CD14-positive monocyte (primary cell): ENCODE results near the gene CDK18. TPM values are rescaled to one million over a fixed set of nuclear protein-coding genes. Genes with fewer than 3 reads are reported as not detected.

Source experiments
- DNase-seq, 3 donors: peaks; one replicate each; pipeline ENCODE4 v3.0.0-alpha.2; 2011 to 2022
- H2AFZ ChIP-seq: 2 replicates; pipeline ENCODE4 v1.6.0; 2012; ENCODE audit warnings: mild to moderate bottlenecking, low read depth, low read length, inconsistent platforms; ENCODE audit not compliant: insufficient read depth, poor library complexity, severe bottlenecking
- H3K27ac ChIP-seq, 2 donors: 1 replicate in 1 of 2; 2 replicates in 1 of 2; pipeline ENCODE4 v1.5.1; 2012 to 2013; ENCODE audit warnings: low read length in 2 of 2, control low read depth in 1 of 2, inconsistent platforms in 1 of 2, low read depth in 1 of 2, mild to moderate bottlenecking in 1 of 2
- H3K27me3 ChIP-seq, 2 donors: one replicate each; pipeline versions ENCODE4 v1.6.0 to v1.6.1; 2011 to 2013; ENCODE audit warnings: low read length in 2 of 2; ENCODE audit not compliant: control insufficient read depth in 2 of 2, insufficient read depth in 2 of 2
- H3K36me3 ChIP-seq, 2 donors: replicated peaks in 1 of 2; 1 replicate in 1 of 2; 2 replicates in 1 of 2; pipeline versions ENCODE4 v1.5.1 to v1.6.1; 2012 to 2013; ENCODE audit warnings: low read length in 2 of 2, control low read depth in 1 of 2, inconsistent platforms in 1 of 2, mild to moderate bottlenecking in 1 of 2; ENCODE audit not compliant: insufficient read depth in 2 of 2, control insufficient read depth in 1 of 2
- H3K4me1 ChIP-seq, 2 donors: 1 replicate in 1 of 2; 2 replicates in 1 of 2; pipeline versions ENCODE4 v1.5.1 to v1.6.1; 2012 to 2013; ENCODE audit warnings: low read length in 2 of 2, control low read depth in 1 of 2, inconsistent platforms in 1 of 2, mild to moderate bottlenecking in 1 of 2, moderate library complexity in 1 of 2; ENCODE audit not compliant: insufficient read depth in 2 of 2, control insufficient read depth in 1 of 2
- H3K4me2 ChIP-seq: replicated peaks from 2 replicates; pipeline ENCODE3; 2012; ENCODE audit warnings: low read length, moderate library complexity, mild to moderate bottlenecking; ENCODE audit not compliant: poor library complexity, severe bottlenecking; ENCODE audit errors: extremely low read depth
- H3K4me3 ChIP-seq, 3 experiments: fragments of 200-600 bp in 1 of 3; sonication (generic) in 1 of 3; replicated peaks in 1 of 3; 1 replicate in 2 of 3; 2 replicates in 1 of 3; pipeline ENCODE4 v1.5.1; 2011 to 2013; ENCODE audit warnings: low read length in 3 of 3, mild to moderate bottlenecking in 3 of 3, control low read depth in 2 of 3, low read depth in 2 of 3, inconsistent platforms in 1 of 3, moderate library complexity in 1 of 3
- H3K79me2 ChIP-seq: 2 replicates; pipeline ENCODE4 v1.6.0; 2012; ENCODE audit warnings: mild to moderate bottlenecking, control low read depth, inconsistent platforms, low read length, moderate library complexity; ENCODE audit not compliant: insufficient read depth
- H3K9ac ChIP-seq: 2 replicates; pipeline ENCODE4 v1.6.0; 2017; ENCODE audit warnings: low read length, mild to moderate bottlenecking; ENCODE audit not compliant: insufficient read depth, poor library complexity, severe bottlenecking
- H3K9me3 ChIP-seq, 2 donors: replicated peaks in 1 of 2; 1 replicate in 1 of 2; 2 replicates in 1 of 2; pipeline versions ENCODE4 v1.5.1 to v1.6.1; 2012 to 2013; ENCODE audit warnings: low read length in 2 of 2, control low read depth in 1 of 2; ENCODE audit not compliant: control insufficient read depth in 1 of 2, insufficient read depth in 1 of 2
- H4K20me1 ChIP-seq: 2 replicates; pipeline ENCODE4 v1.6.0; 2012; ENCODE audit warnings: mild to moderate bottlenecking, low read length, control low read depth, moderate library complexity; ENCODE audit not compliant: insufficient read depth
- H3K27ac Mint-ChIP-seq, 7 donors: one replicate each; pipeline ENCODE4 v1.8.0; 2020; ENCODE audit warnings: mild to moderate bottlenecking in 7 of 7, mixed read lengths in 7 of 7, moderate library complexity in 6 of 7, inconsistent platforms in 2 of 7
- H3K27me3 Mint-ChIP-seq, 3 donors: one replicate each; pipeline ENCODE4 v1.8.0; 2021 to 2022; ENCODE audit warnings: low read depth in 3 of 3, mild to moderate bottlenecking in 3 of 3, mixed read lengths in 3 of 3, moderate library complexity in 3 of 3, inconsistent platforms in 1 of 3
- H3K36me3 Mint-ChIP-seq, 2 donors: one replicate each; pipeline ENCODE4 v1.8.0; 2020; ENCODE audit warnings: mixed read lengths in 2 of 2, inconsistent platforms in 1 of 2, mild to moderate bottlenecking in 1 of 2
- H3K4me1 Mint-ChIP-seq: one replicate; pipeline ENCODE4 v1.8.0; 2020; ENCODE audit warnings: mild to moderate bottlenecking, mixed read lengths
- H3K4me3 Mint-ChIP-seq, 2 donors: one replicate each; pipeline ENCODE4 v1.8.0; 2020; ENCODE audit warnings: mild to moderate bottlenecking in 2 of 2, mixed read lengths in 2 of 2, moderate library complexity in 1 of 2
- H3K9me3 Mint-ChIP-seq, 7 donors: one replicate each; pipeline ENCODE4 v1.8.0; 2020 to 2022; ENCODE audit warnings: mixed read lengths in 7 of 7, mild to moderate bottlenecking in 6 of 7, moderate library complexity in 6 of 7, inconsistent platforms in 2 of 7
- CTCF ChIP-seq: fragments of 200-600 bp; IDR thresholded peaks from one replicate; pipeline ENCODE4 v1.8.0; 2022; ENCODE audit warnings: antibody characterized with exemption, mild to moderate bottlenecking
- WGBS: methylation state at CpG from one replicate; pipeline ENCODE4 v1.1.5; 2013; ENCODE audit warnings: missing lambda C conversion rate; ENCODE audit not compliant: insufficient coverage; 5-methylcytosine and 5-hydroxymethylcytosine counted together
- intact Hi-C, 2 donors: fragments of 100-400 bp; cut with micrococcal nuclease; formaldehyde crosslinking; loops; one replicate each; pipeline versions ENCODE4 v1.15.0 to v1.15.1; 2023
- polyA plus RNA-seq, 3 donors: library from polyadenylated mRNA; depleted of rRNA in 1 of 3; unstranded in 2 of 3; stranded (reverse) in 1 of 3; fragments of 300-500 nt in 2 of 3; fragments of >200 nt in 1 of 3; fragmentation: Illumina TruSeq in 2 of 3; gene quantifications; 1 replicate in 2 of 3; 2 replicates in 1 of 3; pipeline ENCODE4 v1.2.3, GENCODE V29; 2012 to 2021

CDK18 gene
- polyA plus RNA-seq, 3 donors, result 0.48 to 4.4 (median 0.66) TPM

- peaks cover under 1% of the 10 kb centered on the region for H3K4me1 Mint-ChIP-seq
- peaks cover 4 to 19% (median 15%) of the 10 kb centered on the region in 7 donors for H3K9me3 Mint-ChIP-seq
- peaks cover 5 to 18% of the 10 kb centered on the region in 2 donors for H3K9me3 ChIP-seq
- intact Hi-C loops, result no loop called here
- no peaks in the 10 kb centered on the region for H3K4me1 ChIP-seq
- H3K36me3 Mint-ChIP-seq, result no peaks in the 10 kb centered on the region
- WGBS, result 66% methylated on average over 3 of the region's 5 CpGs
- TF ChIP-seq CTCF, result no peak
- H3K36me3 ChIP-seq, result no peaks in the 10 kb centered on the region
- no peak overlapping the region for H2AFZ ChIP-seq
- no peak overlapping the region for H3K4me3 ChIP-seq
- no peak overlapping the region for H3K9ac ChIP-seq
- no peak overlapping the region for H3K4me3 Mint-ChIP-seq
- no peak for DNase-seq
- no peaks in the 10 kb centered on the region for H4K20me1 ChIP-seq
- H3K79me2 ChIP-seq, result no peaks in the 10 kb centered on the region
- peaks cover 30 to 36% of the 10 kb centered on the region in 2 donors for H3K27me3 ChIP-seq
- H3K27me3 Mint-ChIP-seq, result peaks cover 36 to 64% (median 49%) of the 10 kb centered on the region in 3 donors
- H3K4me2 ChIP-seq, result no peak overlapping the region
- H3K27ac Mint-ChIP-seq, result no peak overlapping the region
- H3K27ac ChIP-seq, result no peak overlapping the region
Measured at GRCh38 chr1:205563927-205564441, 59.5 kb downstream of the CDK18 start.

DNA sequence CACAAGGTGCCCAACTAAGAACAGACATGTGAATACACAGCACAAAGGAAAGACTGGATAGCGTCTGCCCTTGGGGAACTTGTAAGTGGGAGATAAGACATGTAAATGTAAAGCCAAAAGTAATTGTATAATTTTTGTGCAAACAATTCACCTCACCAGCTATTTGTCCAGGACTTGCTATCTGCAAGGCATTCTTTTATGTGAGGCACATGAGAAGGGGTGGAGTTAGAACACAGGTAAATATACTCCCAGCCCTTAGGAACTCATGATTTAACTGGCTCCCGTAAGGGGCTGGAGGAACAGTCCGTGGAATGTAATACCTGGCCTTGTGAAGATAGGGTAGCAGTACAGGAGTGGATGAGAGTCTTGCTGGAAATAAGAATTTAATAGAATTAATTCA, 61.3 kb downstream of the CDK18 start:
- H4K20me1 ChIP-seq, result no peaks in the 10 kb centered on the region
- H3K4me1 ChIP-seq, result no peaks in the 10 kb centered on the region
- H3K4me2 ChIP-seq, result no peak overlapping the region
- H3K4me1 Mint-ChIP-seq, result peaks cover 2% of the 10 kb centered on the region
- WGBS, result no CpG with 5 or more reads among the region's 3 CpGs
- peak overlapping the region in 1 of 2 donors; percentile 43 for H3K4me3 Mint-ChIP-seq
- H3K9ac ChIP-seq, result no peak overlapping the region
- no peaks in the 10 kb centered on the region for H3K36me3 Mint-ChIP-seq
- TF ChIP-seq CTCF, result no peak
- peaks cover 47 to 68% (median 62%) of the 10 kb centered on the region in 3 donors for H3K27me3 Mint-ChIP-seq
- H3K4me3 ChIP-seq, result no peak overlapping the region
- H2AFZ ChIP-seq, result no peak overlapping the region
- no peaks in the 10 kb centered on the region for H3K36me3 ChIP-seq
- peaks cover 5 to 23% of the 10 kb centered on the region in 2 donors for H3K9me3 ChIP-seq
- H3K27ac Mint-ChIP-seq, result peak overlapping the region in 1 of 7 donors; percentile 37
- no peaks in the 10 kb centered on the region for H3K79me2 ChIP-seq
- no peak overlapping the region for H3K27ac ChIP-seq
- peaks cover 41 to 51% of the 10 kb centered on the region in 2 donors for H3K27me3 ChIP-seq
- intact Hi-C loops, result no loop called here
- peaks cover 4 to 18% (median 10%) of the 10 kb centered on the region in 7 donors for H3K9me3 Mint-ChIP-seq
- DNase-seq, result no peak
